LNCaP clone FGC (cell line): ENCODE results near the gene FGF10.

Experiments used
- DNase-seq: peaks from one replicate; pipeline ENCODE4 v3.0.0-alpha.2; 2011; ENCODE audit warnings: low read depth
- H3K4me3 ChIP-seq: 2 replicates; pipeline ENCODE4 v1.5.1; 2011; ENCODE audit warnings: mild to moderate bottlenecking, low read depth, low read length, control low read depth
- CTCF ChIP-seq: IDR thresholded peaks from 2 replicates; pipeline ENCODE4 v1.5.1; 2012; ENCODE audit warnings: mild to moderate bottlenecking; ENCODE audit not compliant: control insufficient read depth, insufficient read depth; ENCODE audit errors: extremely low read depth

Gene FGF10

DNA sequence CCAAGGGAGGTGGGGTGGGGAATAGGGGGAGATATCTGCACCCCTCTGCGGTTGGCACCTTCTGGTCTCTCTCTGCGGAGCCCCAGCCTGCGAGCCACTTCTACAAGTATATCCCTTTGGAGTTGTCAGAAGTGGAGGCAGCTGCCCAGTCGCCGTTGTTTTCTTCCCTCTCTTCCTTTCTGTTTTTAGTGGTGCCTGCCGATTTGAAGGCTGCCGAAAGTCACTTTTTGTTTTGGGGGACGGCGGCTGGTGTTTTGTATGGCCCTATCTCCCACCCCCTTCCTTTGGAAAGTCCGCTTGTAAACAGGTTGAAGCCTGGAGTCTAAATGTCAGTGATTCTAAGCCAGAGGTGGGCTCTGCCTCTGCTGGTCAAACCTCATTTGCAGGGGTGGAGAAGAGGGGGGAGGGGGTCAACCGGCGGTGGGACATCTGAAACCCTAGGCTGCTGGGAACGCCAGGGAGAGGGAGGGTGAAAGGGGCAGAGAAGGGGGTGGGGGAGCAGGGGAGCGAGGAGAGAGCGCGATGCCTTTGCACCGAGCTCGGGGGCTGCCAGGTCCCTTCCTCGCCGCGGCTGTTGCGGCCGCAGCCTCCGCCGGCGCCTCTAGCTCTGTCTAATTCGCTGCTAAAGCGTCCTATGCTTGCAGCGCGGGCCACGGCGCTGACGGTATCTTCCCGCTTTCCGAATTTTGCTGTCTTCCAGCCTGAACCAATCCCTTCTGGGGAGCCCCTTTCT, at the start of gene FGF10:
Gene FGF10 (minus strand): TSS at position 331 of the 733 bp plus-strand sequence. CDS start 738 bp downstream, outside the sequence.
- TF ChIP-seq CTCF: no peak
- no peak within 1 kb of the TSS for H3K4me3 ChIP-seq
- no peak for DNase-seq

DNA sequence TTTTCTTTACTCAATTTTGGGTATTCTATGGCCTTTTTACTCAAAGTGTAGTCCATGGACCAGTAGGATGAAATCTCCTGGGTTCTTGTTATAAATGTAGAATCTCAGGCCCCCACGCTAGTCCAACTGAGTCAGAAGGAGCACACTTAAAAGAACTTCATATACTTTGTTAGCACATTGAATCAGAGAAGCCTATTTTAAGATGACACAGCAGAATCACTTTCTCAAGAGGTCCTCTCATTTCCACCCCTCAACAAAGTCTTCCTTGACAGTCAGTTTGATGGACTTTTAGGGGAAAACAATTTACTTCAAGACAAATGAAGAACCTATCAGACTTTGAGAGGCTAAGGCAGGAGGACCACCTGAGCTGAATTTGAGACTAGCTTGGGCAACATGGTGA, 37.7 kb upstream of the FGF10 start:
- no peak for DNase-seq
- no peak for TF ChIP-seq CTCF
- no peak overlapping the region for H3K4me3 ChIP-seq

DNA sequence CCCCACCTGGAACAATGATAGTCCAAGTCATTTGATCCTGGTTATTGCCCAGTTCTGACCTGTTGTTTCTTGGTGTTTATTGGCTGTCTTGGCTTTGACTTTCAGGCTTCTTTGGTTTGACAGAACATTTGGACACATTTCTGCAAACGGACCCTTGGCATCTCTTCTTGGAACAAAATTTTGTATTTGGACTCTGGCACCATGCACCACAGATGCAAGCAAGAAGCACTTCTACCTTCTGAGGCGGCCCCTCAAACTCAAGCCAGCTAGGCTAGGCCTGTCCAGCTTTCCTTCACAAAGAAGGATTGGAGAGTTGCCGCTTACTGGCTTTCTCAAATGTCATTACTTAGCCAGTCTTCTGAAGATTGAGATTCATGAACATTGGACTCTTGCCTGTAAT, 23.1 kb upstream of the FGF10 start:
- DNase-seq: no peak
- no peak for TF ChIP-seq CTCF
- no peak overlapping the region for H3K4me3 ChIP-seq

GRCh38 chr5:44402084-44402483, 12.9 kb upstream of the FGF10 start:
- no peak for DNase-seq
- no peak overlapping the region for H3K4me3 ChIP-seq
- no peak for TF ChIP-seq CTCF

GRCh38 chr5:44401611-44402010, 12.4 kb upstream of the FGF10 start:
- no peak overlapping the region for H3K4me3 ChIP-seq
- DNase-seq: no peak

GRCh38 chr5:44398382-44398781, 9.2 kb upstream of the FGF10 start:
- no peak for TF ChIP-seq CTCF
- H3K4me3 ChIP-seq: no peak overlapping the region
- no peak for DNase-seq

More at GRCh38 chr5:44401611-44402010, 12.4 kb upstream of the FGF10 start:
- TF ChIP-seq CTCF: no peak

DNA sequence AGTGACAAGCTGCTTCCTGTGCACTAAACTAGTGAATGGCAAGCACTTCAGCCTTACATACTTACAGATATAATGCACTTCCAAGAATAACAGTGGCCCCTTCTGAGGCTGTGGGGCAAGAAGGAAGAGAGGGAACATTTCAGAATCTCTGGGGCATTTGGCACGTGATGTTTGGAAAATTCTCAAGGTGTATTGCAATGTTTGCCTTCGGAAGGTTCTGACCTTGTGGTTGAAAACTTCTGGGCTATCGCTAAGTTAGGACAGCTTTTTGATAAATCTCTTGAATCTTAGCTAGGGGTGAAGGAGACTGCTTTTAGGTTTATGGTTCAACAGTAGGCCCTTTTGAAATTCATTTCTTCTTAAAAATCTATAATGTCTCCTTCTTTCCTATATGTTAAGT, 7.1 kb upstream of the FGF10 start:
- TF ChIP-seq CTCF: no peak
- DNase-seq: no peak
- H3K4me3 ChIP-seq: no peak overlapping the region
